ENCODE measurements around the gene PIM2. TPM values are rescaled to one million over a fixed set of nuclear protein-coding genes. Genes with fewer than 3 reads are reported as not detected.

PIM2 gene
- total and polyA plus RNA-seq, 9 of the 15 experiments (the other 6 are each of a cell fraction or from before 2014, with no cell fraction given) = 67.6 to 191 (median 108) TPM

GRCh38 chrX:48937054-48937907, 18.5 kb upstream of the PIM2 start (continued):
- TF ChIP-seq POLR3A (IDR thresholded peaks at IDR 0.05; ENCODE audit: borderline replicate concordance, extremely low read depth, insufficient read depth, insufficient read length) (no peak), CTBP1 (IDR thresholded peaks at IDR 0.05; ENCODE audit: borderline replicate concordance) (peak; percentile 44; the same call in 1 of the 2 replicates), RHOXF2B (CRISPR knock-in tag; conservative IDR thresholded peaks at IDR 0.05) (no peak), EGR1 (conservative IDR thresholded peaks at IDR 0.05) (peak; percentile 58), HMGN3 (IDR thresholded peaks at IDR 0.05; ENCODE audit: borderline replicate concordance, extremely low read depth, insufficient read length, low read depth, low read length) (peak; percentile 76), TAL1 (IDR thresholded peaks at IDR 0.05) (peak; percentile 18; the same call in 1 of the 2 replicates), SAFB (IDR thresholded peaks at IDR 0.05; ENCODE audit: borderline replicate concordance, low read depth, low read length) (no peak), ZNF766 (CRISPR knock-in tag; conservative IDR thresholded peaks at IDR 0.05) (peak; percentile 83; the same call in 1 of the 2 replicates), FOXP4 (CRISPR knock-in tag; IDR thresholded peaks at IDR 0.05; ENCODE audit: borderline replicate concordance) (peak; percentile 57; the same call in 1 of the 2 replicates), NRF1 (conservative IDR thresholded peaks at IDR 0.05 in 1 of 2, IDR thresholded peaks at IDR 0.05 in 1 of 2) (peak; percentile 72 to 76), HBP1 (CRISPR knock-in tag; IDR thresholded peaks at IDR 0.05) (no peak), ZNF507 (tag; conservative IDR thresholded peaks at IDR 0.05) (no peak), EZH2 (IDR thresholded peaks at IDR 0.05; ENCODE audit: borderline replicate concordance, low read depth, low read length) (no peak), ARID3A (IDR thresholded peaks at IDR 0.05; ENCODE audit: borderline replicate concordance, low read depth, low read length) (no peak), KDM1A (IDR thresholded peaks at IDR 0.05) (peak; percentile 11 to 44; a peak in 1 of 4 replicates), ATF2 (CRISPR knock-in tag; IDR thresholded peaks at IDR 0.05) (no peak), ASH1L (IDR thresholded peaks at IDR 0.05; ENCODE audit: borderline replicate concordance, low read depth, partially characterized antibody) (no peak)

Data from K562 (cell line).